22Rv1 (cell line): ENCODE results near the gene TESK2.

Experiments used
- CTCF ChIP-seq: fragments of 450-650 bp; IDR thresholded peaks from 2 replicates; pipeline ENCODE4 v1.5.1; 2017; ENCODE audit warnings: mild to moderate bottlenecking
- ZFX ChIP-seq: fragments of 450-650 bp; IDR thresholded peaks from 2 replicates; pipeline ENCODE4 v1.6.1; 2017; ENCODE audit warnings: antibody characterized with exemption, borderline replicate concordance

DNA sequence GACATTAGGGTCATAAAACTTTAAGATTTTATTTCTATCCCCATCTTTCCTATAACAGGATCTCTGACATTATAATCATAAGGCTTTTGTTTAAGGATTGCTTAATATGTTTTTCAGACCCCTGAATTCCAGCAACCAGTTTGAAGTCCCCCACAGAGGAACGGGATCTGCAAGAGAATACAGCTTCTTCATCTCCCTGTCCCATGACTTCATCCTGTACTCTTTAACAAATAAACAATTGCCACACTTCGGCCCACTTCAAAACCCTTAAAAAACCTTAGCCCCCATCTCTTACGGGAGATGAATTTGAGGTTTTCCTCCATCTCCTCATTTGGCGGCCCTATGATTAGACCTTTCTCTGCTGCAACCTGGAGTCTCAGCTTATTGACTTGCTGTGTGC is 35.8 kb downstream of the TESK2 start:
- no peak for TF ChIP-seq CTCF
- TF ChIP-seq ZFX = no peak
